ENCODE results near the gene RHBDF2.

DNA sequence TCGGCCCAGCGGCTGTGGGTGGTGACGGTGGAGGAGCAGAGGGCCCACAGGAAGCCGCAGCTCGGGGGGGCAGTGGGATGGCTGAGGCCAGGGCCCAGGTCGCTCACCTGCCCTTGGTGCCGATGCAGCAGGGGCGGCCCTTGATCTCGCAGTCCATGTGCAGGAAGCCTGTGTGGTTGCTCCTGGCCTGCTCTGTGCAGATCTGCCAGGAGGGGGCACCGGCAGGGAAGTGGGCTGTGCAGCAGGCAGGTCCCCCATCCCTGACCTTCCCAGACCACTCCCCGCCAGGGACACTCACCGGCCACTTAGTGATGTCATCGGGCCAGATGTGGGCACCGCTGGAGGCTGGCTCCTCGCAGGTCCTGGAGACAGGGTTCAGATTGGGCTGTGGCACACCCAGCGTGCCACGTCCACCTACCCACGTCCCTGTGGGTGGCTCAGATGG, 27.7 kb downstream of the RHBDF2 start:
- TF ChIP-seq CTCF (IDR thresholded peaks at IDR 0.05) (peak; percentile 55), EZH2 (IDR thresholded peaks at IDR 0.05) (no peak)

Measured in neural progenitor cell (in vitro differentiated cells).